GM21515 (cell line): ENCODE data around the gene F10.
"Not testable (repeated sequence)": the region's sequence is repeated elsewhere in the genome, so short reads cannot be mapped to it uniquely, and the experiment has no call there.

Experiments
- ATAC-seq: cut with Tn5 transposase; IDR thresholded peaks from one replicate; pipeline ENCODE4 v1.9.1; 2021; ENCODE audit not compliant: unreplicated experiment

Gene F10

DNA sequence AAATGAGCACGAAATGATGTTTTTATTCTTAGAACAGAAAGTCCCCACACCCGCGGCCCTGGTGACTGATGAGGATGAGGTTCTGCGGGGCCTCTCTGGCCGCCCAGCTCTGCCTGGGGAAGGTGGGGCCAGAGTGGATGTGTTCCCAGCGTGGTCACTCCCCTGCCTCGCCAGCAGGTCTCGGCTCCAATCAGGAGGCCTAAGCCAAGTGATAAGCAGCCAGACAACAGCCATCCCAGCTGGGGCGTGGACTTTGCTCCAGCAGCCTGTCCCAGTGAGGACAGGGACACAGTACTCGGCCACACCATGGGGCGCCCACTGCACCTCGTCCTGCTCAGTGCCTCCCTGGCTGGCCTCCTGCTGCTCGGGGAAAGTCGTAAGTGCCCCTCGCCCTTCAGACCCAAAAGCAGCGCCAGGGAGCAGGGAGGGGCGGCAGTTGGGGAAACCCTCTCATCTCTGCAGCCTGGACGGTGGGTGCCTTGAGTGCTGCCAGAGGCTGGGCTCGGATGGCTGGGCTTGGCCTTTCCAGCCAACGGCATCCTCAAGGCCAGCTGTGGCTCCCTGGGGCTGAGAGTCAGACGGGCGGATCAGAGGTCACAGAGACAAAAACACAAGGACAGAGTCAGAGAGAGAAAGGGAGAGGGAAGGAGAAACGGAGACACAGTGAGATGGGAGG lies at the start of gene F10:
Gene F10 (plus strand): TSS at position 250 of the 676 bp plus-strand sequence. CDS start 57 bp downstream, at position 307.
- no peak for ATAC-seq

DNA sequence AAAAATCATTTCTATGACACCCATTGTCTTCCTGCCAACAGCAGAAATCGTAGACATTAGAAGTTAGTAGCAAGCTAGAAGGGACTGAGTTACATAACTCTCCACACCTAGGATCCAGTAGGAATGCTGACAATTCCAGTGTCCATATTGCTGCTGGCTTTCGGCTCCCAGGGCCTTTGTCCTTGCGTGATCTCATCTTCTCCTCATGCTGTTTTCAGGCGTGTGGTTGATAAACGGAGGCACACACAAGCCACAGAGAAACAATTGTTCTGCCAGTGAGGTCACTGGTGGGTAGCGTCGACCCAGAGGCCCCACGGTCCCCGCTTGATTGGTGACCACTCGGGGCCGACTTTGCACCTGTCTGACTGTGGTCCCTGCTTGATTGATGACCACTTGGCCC lies 48.7 kb upstream of the F10 start:
- no peak for ATAC-seq

DNA sequence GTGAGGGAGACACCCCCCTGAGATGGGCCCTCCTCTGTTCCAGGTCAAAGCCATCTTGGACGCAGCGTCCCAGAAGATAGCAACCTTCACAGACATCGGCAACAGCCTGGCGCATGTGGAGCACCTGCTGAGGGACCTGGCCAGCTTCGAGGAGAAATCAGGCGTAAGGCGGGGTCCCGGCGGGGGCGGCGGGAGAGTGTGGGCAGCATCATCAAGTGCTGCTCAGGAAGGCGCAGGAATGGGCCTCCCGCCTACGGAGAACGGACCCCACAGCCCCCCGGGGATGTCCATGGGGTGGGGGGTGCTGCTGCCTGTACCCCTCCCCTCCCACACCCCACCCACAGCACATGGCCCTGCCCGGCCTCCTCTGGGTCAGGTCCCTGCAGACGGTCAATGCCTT lies 48.2 kb upstream of the F10 start:
- no peak for ATAC-seq

DNA sequence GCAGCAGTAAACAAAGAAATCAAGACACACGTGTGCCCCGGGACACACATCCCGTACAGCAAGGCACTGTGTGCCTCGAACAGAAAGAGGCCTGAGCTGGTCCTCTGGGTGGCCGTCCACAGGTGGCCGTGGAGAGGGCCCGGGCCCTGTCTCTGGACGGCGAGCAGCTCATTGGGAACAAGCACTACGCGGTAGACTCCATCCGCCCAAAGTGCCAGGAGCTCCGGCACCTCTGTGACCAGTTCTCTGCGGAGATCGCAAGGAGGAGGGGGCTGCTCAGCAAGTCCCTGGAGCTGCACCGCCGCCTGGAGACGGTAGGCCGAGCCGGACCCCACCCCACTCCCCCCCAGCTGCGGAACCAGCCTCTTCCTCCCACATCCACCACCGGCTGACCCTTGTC lies 47.7 kb upstream of the F10 start:
- ATAC-seq: no peak

DNA sequence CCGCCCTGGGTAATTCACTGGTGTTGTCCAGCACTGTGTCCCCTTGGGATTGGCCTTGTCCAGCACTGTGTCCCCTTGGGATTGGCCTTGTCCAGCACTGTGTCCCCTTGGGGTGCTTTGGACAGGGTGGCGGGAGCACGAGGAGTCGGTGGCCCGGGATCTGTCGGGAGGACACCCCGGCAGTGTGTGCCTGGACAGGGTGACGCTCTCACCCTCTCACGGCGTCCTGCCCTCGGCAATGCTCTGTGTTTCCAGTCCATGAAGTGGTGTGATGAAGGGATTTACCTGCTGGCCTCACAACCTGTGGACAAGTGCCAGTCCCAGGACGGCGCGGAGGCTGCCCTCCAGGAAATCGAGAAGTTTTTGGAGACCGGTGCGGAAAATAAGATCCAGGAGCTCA lies 46.9 kb upstream of the F10 start:
- no peak for ATAC-seq

DNA sequence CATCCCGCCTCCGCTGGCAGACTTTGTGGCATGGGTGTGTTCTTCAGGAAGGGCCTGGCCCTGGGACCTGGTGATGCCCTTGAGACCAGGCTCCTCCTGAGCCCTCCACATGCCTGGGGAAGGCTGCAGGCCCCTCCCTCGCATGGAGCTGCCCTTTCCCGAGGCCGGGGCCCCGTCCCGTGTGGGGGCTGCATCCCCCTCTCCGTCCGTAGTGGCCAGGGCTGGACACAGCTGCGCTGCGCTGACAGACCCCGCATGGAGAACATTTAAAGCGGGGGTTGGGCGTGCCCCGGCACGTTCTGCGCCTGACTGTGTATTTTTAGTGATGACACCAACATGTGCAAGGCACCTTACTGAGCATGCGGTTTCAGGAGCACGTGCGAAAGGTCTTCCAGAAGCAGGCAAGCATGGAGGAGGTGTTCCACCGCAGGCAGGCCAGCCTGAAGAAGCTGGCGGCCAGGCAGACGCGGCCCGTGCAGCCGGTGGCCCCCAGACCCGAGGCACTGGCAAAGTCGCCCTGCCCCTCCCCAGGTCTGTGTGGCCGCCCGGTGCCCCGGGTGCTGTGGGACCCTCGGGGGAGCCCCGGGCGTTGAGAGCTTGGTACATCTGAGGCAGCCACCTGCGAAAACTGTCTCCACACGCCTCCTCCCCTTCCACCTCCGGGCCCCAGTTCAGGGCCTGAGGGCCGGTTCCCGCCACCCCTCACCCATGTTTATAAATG lies 45.8 kb upstream of the F10 start:
- ATAC-seq: no peak

DNA sequence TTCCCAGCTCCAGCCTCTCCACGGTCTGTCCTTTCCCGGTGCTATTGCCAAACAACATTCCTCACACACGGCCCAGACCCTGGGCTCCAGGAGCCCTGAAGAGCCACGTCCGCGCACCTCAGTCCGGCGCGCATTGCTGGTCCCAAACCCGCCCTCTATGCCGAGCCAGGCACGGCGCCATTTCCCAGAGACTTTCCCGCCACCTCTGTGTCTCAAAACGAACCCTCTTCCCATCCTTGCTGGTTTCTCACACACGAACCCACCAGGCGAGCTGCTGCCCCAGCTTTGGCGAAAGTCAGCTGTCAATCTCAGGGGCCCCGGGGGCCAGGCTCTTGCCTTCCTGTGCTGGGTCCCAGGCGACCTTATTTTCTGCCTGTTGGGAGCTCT lies 45.0 kb upstream of the F10 start:
- no peak for ATAC-seq

DNA sequence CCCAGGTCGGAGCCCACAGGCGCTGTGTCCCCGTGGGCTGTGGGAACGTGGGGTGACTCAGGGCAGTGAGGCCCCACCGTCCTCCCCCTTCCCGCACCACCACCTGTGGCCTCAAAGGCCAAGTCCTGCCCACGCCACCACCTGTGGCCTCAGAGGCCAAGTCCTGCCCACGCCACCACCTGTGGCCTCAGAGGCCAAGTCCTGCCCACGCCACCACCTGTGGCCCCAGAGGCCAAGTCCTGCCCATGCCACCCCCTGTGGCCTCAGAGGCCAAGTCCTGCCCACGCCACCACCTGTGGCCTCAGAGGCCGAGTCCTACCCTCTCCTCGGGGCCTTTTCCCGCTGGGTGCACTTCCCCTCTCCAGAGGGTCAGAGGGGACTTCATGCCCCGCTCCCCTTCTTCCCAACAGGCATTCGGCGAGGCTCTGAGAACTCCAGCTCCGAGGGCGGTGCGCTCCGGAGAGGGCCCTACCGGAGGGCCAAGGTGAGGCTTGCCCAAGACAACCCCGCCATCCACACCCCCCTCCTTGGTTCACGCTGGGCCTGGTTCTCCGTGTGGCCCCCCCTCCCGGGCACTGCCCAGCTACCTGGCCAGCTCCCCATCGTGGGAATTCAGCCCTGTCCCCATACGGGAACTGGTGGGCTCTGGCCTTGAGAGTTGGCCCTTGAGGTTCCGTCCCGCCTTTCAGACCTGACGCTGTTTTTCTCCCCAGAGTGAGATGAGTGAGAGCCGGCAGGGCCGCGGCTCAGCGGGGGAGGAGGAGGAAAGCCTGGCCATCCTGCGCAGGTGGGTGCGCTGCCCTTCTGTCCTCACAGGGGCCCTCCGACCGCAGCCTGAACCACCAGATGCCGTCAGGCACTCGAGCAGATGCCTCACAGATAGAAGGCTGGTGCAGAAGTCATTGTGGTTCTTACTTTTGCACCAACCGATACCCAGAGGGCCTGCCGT lies 44.4 kb upstream of the F10 start:
- ATAC-seq: no peak

DNA sequence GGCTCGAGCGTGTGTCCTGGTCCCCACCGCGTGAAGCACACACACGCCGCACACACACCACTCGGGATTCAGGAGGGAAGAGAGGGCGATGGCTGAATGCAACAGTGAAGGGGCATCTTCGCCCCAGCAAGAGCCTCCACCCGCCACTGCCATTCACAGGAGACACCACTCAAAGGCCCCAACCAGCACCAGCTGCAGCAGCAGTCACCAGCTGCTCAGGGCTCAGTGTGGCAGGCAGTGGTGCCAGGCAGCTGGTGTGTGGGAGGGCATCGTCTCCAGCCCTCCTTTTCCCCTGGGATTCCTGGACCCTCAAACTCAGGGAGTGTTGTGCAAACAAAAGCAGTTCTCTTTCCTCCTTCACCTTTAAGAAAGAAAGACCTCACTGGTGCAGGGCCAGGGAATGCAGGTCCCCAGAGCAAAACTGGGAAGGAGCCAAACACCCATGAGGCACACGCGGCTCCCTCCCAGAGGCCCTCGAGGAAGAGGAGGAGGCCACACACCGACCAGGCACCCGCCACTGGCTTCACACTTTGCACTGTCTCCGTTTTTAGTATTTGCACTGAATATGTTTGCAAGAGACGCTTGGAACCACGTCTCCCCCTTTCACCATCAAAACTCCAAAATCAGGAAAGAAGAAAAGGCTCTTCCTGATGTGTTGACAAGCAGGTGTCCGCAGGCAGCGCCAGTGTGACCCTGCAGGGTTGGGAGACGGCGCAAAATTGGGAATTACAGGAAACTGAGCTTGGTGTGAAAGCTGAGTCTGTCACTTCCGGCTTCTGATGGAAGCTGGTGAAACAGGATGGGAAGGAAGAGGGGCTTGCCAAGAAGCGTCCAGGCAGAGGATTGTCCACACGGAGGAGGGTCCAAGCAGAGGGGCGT lies 43.5 kb upstream of the F10 start:
- ATAC-seq: no peak

DNA sequence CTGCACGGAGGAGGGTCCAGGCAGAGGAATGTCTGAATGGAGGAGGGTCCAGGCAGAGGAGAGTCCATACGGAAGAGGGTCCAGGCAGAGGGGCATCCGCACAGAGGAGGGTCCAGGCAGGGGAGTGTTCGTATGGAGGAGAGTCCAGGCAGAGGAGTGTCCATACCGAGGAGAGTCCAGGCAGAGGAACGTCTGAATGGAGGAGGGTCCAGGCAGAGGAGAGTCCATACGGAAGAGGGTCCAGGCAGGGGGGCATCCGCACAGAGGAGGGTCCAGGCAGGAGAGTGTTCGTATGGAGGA lies 42.9 kb upstream of the F10 start:
- not testable (repeated sequence) for ATAC-seq

DNA sequence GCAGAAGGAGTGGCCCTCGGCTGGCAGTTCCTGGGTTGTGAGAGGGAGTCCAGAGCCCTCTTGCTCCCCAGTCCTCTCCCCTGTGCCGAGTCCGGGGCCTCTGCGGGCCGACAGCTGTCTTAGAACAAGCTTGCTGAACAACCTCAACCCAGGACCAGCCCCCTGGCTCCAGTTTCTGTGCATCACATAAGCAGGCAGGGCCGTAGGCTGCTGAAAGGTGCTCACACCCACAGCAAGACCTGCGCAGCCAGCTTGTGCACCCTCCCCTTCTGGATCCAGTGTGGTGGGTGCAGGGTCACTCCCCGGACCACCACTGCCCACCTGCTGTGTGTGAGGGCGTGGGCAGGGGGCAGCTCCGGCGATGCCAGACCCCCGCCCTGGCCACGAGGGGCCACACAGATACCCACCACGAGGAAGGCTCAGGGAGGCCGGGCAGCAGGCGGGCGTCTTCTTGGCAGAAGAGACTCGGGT lies 42.2 kb upstream of the F10 start:
- no peak for ATAC-seq

DNA sequence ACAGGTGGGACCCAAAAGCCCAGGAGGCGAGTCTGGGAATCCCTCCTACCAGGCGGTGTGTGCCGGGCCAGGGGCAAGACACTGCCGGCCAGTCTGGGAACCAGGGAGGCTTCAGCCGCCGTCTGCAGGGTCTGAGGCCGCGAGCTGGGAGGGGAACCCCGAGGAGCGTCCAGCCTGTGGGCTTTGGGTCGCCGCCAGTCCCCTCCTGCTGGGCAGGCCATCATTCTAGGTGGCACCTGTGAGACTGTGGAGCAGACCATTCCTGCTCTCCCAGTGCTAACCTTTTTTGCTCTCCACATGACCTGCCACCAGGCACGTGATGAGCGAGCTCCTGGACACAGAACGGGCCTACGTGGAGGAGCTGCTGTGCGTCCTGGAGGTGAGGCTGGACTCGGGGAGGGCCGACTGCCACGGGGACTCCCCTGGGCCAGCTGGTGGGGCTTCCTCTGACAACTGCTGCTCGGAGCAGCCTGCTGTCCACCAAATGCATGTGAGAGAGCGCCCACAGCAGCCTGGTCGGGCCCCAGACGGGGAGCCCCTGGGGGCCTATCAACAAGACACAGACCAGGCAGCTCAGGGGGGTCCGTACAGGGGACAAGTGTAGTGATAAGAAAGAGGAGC lies 41.6 kb upstream of the F10 start:
- no peak for ATAC-seq

DNA sequence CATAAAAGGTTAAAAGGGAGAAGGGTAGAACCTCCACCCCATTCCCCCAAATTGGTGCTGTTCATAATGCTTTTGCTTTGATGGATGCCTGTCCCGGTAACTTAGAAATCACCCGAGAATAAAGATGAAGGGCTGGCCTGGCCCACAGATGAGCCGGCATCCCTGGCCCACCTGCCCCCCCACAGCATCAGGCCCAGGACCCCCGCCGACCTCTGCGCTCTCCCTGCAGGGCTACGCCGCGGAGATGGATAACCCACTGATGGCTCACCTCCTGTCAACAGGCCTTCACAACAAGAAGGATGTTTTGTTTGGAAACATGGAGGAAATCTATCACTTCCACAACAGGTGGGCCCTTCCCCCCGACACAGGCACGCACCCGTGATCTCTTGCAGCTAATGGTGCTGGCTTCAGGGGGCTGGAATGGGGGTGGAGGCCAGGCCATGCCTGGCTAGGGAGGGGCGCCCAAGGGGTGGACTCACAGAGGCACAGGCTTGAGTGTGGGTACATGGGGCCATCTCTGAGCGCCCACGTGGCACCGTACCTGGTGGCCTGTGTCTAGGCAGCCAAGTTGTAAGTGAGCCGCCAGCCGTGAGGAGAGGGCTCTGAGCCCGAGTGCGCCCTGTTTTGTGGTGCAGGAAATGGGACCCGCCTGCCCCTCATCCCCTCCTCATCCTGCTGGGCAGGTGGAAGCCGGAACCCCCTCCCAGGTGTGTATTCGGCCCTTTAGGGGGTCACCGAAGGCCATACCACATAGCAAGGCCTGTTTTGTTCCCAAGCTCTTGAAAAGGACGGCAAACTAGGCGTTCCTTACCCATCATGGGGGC lies 40.2 kb upstream of the F10 start:
- ATAC-seq: no peak

DNA sequence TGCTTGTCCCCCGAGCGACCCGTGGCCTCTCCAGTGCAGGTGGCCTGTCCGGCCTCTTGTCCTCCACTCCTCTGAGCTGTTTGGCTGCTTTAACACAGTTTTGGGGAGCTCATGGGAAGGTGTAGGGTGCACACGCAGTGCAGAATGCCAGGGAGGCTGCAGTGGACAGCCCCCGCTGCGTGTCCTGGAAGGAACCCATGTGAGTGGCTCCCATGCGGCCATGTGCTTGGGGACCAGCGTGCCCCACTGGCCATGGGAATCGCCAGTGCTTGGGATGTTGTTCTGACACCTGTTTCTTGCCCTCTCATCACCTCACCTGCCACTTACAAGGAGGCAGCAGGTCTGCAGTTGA lies 39.6 kb upstream of the F10 start:
- ATAC-seq: no peak

DNA sequence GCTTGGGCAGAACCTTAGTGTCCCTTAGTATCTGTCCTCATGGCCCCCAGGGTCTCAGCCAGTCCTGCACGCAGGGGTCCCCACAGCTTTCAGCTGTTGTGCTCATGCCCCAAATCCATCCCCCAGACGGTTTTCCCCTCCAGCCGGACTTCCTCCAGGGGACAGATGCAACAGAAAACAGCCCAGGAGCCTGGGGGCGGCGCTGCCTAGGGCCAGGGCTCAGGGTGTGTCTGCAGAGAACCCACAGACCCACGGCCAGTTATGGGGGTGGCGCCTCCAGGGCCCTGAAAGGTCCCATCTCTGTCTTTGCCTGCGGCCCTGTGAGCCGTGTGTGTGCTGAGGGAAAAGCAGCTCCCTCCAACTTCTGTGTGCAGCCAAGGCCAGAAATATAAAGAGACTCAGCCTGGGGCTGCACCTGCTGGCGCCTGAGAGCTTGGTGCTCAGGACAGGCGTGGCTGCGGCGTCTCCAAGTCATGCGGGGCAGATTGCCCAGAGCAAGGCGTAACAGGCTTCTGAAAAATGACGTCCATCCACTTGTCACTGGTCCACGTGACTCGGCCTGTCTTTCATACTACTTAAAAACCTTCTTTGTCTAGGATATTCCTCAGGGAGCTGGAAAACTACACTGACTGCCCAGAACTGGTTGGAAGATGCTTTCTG lies 39.1 kb upstream of the F10 start:
- no peak for ATAC-seq

DNA sequence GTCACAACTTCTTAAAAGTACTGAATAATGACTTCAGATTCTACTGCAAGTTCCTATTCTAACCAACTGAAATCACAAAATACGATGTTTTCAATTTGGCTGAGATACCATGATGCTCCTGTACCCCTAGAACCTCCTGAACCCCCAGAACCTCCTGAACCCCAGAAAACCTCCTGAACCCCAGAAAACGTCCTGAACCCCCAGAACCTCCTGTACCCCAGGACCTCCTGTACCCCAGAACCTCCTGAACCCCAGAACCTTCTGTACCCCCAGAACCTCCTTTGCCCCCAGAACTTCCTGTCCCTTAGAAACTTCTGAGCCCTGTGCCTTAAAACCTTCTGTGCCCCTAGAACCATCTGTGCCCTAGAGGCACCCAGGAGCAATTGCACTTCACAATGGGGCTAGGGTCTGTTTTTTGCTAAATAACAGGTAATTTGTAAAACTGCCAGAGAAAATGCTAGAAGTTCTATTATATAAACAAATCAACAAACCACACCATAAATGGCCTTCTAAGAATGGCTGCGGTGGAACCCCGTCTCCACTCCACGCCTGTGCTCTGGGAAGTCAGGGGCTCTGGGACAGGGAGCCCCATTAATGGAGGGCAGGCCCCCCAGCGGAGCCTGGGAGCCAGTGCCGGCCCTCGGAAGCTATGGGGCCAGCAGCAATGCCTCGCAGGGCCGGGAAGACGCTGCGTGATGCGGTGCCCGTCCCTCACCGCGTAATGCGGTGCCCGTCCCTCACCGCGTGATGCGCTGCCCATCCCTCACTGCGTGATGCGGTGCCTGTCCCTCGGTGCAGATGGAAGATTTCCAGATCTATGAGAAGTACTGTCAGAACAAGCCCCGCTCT lies 38.3 kb upstream of the F10 start:
- no peak for ATAC-seq

DNA sequence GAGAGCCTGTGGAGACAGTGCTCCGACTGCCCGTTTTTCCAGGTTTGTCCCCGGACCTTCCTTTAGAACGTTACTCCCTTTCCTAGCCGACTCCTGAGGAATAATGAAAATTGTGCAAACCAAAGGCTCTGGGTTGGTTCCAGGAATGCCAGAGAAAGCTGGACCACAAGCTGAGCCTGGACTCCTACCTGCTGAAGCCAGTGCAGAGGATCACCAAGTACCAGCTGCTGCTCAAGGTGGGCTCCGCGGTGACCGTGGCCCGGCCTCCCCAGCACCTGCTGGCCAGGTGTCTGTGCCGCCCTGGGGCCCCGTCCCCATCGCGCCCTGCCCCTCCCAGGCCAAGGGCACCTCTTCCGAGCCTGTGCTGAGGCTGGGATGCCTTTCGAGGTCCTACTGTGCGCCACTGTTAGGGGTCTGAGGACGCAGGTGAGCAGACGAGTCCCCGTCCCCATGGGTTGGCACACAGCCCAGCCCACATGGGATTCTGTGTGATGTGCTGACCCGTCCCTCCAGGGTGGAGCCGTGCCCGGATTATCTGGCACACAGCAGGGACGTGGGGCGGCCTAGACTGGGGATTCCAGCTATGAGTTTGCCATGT lies 37.6 kb upstream of the F10 start:
- no peak for ATAC-seq
